ENCODE results near the gene CHTOP. TPM values are rescaled to one million over a fixed set of nuclear protein-coding genes. Genes with fewer than 3 reads are reported as not detected.

CHTOP gene
- total and polyA plus RNA-seq, 2 of the 8 experiments (the other 6 are each of a cell fraction or from before 2014, with no cell fraction given) = 84.6 to 104 TPM

DNA sequence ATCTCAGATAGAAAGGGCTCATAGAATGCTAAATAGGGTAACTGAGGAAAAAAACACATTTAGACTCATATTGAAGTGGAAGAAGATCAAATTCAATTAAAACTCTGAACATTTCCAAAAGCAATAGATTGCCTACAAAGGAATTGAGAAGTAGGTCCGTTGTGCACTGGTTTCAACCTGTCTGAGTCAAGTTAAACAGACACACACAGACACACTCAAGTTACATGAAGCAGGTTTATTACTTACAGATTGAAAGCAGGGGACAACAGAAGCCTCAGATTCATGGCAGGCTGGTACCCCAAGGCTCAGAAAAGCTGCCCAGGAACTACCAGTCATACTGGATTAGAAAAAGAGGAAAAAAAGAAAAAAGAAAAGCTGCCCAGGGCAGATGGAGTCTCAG, 47.5 kb upstream of the CHTOP start:
- TF ChIP-seq CHD2 (IDR thresholded peaks at IDR 0.05; ENCODE audit: low read length) (no peak), RFX5 (IDR thresholded peaks at IDR 0.05; ENCODE audit: borderline replicate concordance, low read depth, low read length) (no peak)
- WGBS, 2 experiments (ENCODE audit: extremely low coverage in 1 of 2, insufficient coverage in 1 of 2, insufficient read length in 1 of 2, insufficient replicate concordance in 2 of 2, low coverage in 1 of 2, low lambda C conversion rate in 2 of 2, missing lambda C conversion rate in 1 of 2) = 73% methylated on average over 1 of the region's 1 CpG; no CpG with 5 or more reads in 1 of the 2 experiments
- Histone ChIP-seq H3K4me3 (ENCODE audit: extremely low read depth in 1 of 4, insufficient read depth in 2 of 4, low read depth in 3 of 4, low read length in 4 of 4) (no peak overlapping the region), H3K4ac (replicated peaks; ENCODE audit: insufficient read length, low read depth, low read length) (no peak overlapping the region), H3K36me3 (ENCODE audit: control insufficient read depth in 2 of 4, insufficient read depth in 4 of 4, low read length in 3 of 4) (no peaks in the 10 kb centered on the region), H3K79me1 (ENCODE audit: low read depth, low read length) (no peaks in the 10 kb centered on the region), H4K8ac (ENCODE audit: extremely low read depth, insufficient read depth, low read length) (no peak overlapping the region), H3K23me2 (ENCODE audit: low read depth, low read length) (no peaks in the 10 kb centered on the region), H4K91ac (replicated peaks; ENCODE audit: insufficient read length, low read length) (no peak overlapping the region), H2AK5ac (ENCODE audit: low read depth, low read length) (no peak overlapping the region), H3K23ac (ENCODE audit: insufficient read length) (no peak overlapping the region), H3K4me2 (ENCODE audit: insufficient read depth in 1 of 2, low read depth in 2 of 2, low read length in 2 of 2) (no peak overlapping the region), H3K79me2 (ENCODE audit: control insufficient read depth in 1 of 2, insufficient read depth in 2 of 2, low read length in 2 of 2) (no peaks in the 10 kb centered on the region), H2BK12ac (ENCODE audit: low read depth, low read length) (no peak overlapping the region), H3K9ac (replicated peaks in 1 of 4; ENCODE audit: extremely low read depth in 1 of 4, low read depth in 3 of 4, low read length in 3 of 4) (no peak overlapping the region), H4K20me1 (replicated peaks in 1 of 2; ENCODE audit: control insufficient read depth in 1 of 2, insufficient read depth in 2 of 2, low read length in 2 of 2) (no peaks in the 10 kb centered on the region), H3K14ac (ENCODE audit: insufficient read length) (no peak overlapping the region), H3K4me1 (replicated peaks in 1 of 4; ENCODE audit: control insufficient read depth in 3 of 4, insufficient read depth in 4 of 4, low read length in 3 of 4) (no peaks in the 10 kb centered on the region), H2BK120ac (replicated peaks; ENCODE audit: low read depth, low read length) (no peak overlapping the region), H2BK5ac (ENCODE audit: low read depth, low read length) (no peak overlapping the region), H3K18ac (ENCODE audit: extremely low read depth, low read length) (no peak overlapping the region), H4K5ac (ENCODE audit: insufficient read length, low read depth, low read length) (no peak overlapping the region), H3K27ac (ENCODE audit: low read depth, low read length) (no peak overlapping the region), H3K9me3 (ENCODE audit: insufficient read depth in 2 of 2, low read depth in 1 of 2, low read length in 1 of 2) (peaks cover 0 to 2% of the 10 kb centered on the region in 2 experiments; a peak in 1 of 4 replicates), H2BK20ac (ENCODE audit: low read length) (no peak overlapping the region), H2BK15ac (ENCODE audit: low read length) (no peak overlapping the region), H2AFZ (ENCODE audit: low read length) (0 out of 2 replicates have a peak overlapping the region, but pooled peaks have one; percentile 42), H3K56ac (replicated peaks; ENCODE audit: insufficient read length, low read depth, low read length) (no peak overlapping the region), H3K27me3 (replicated peaks in 1 of 4; ENCODE audit: control insufficient read depth in 3 of 4, extremely low read depth in 1 of 4, insufficient read depth in 3 of 4, low read length in 3 of 4) (no peaks in the 10 kb centered on the region)
- FAIRE-seq (no peak), DNase-seq (ENCODE audit: low read depth in 1 of 2, low spot score in 2 of 2) (no peak)
- CTCF ChIA-PET (ENCODE audit: partially characterized antibody) = interaction anchor here (0.5 to 2.0 kb wide), 5 partner anchors 14 to 78 kb away, joined by 3 to 7 read pairs (median 5); partner anchors contain the start of gene S100A13
- POLR2A ChIA-PET (ENCODE audit: partially characterized antibody) = interaction anchor here (0.8 to 2.7 kb wide), 2 partner anchors 41 to 48 kb away, joined by 5 to 10 read pairs; partner anchors contain the start of genes CHTOP and S100A13
